Stimulated activated CD8-positive, alpha-beta memory T cell treated with anti-CD3 and anti-CD28 coated beads, Interleukin-4, amount 100 ng/mL, for 24 hours (primary cell): ENCODE measurements around the gene KLHL1.

Experiments
- DNase-seq: peaks from one replicate; pipeline ENCODE4 v3.0.0-alpha.2; 2020; ENCODE audit warnings: low read depth

The KLHL1 gene

DNA sequence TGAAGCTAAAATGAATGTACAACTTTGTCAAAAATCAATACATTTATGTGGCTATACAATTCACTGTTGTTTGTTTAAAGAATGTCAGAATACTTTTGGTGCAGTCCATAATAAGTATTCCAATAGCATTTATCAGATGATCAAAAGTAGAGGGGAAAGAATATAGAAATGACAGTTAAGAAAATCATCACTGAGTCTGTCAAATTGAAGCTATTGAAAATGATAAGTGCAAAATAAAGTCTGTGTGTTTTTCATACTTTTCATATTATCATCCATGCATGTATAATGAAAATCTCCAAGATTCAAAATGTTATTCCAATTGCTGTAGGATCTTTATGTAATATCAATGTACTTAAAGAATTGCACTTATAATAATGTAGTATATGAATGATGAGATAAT is 93.9 kb downstream of the KLHL1 start:
- DNase-seq, result no peak

DNA sequence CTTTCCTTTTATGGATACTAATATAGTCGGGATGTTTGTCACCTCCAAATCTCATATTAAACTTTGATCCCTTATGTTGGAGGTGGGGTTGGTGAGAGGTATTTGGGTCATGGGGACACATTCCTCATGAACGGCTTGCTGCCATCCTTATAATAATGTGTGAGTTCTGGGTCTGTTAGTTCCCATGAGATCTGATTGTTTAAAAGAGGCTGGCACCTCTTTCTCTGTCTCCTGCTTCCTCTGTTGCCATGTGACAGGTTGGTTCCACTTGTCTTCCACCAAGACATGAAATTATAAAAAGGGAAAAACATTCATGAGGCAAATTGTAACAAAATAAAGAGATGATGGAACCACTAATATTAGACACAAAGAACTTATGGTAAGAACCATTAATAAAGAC is 108.4 kb downstream of the KLHL1 start:
- no peak for DNase-seq

DNA sequence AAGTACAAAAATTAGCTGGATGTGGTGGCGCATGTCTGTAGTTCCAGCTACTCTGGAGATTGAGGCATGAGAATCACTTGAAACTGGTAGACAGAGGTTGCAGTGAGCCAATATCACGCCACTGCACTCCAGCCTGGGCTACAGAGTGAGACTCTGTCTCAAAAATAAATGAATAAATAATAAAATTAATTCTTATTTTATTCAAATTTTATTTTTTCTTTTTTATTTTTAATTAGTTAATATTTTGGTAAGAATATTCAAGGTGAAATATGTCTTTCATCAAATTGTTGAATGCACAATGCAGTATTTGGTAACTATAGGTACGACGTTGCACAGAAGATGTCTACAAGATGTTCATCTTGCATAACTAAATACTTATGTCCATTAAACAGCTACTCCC is 111.2 kb downstream of the KLHL1 start:
- no peak for DNase-seq

DNA sequence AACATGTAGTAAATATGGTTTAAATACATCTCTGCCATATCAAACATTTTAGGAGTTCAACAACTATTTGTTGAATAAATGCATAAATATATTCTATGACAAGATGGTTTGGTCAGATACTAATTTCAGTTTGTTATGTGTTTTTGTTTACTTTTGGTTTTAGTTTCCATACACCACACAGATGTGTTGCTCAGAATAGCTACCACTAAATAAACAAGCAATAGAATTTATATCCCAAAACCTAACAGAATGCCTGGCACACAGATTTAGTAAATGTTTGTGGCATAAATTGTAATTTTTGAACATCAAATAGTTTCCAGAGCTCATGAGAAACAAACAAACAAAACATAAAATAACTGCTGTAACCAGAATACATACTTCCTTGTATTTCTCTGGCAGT is 127.5 kb downstream of the KLHL1 start:
- DNase-seq, result no peak

DNA sequence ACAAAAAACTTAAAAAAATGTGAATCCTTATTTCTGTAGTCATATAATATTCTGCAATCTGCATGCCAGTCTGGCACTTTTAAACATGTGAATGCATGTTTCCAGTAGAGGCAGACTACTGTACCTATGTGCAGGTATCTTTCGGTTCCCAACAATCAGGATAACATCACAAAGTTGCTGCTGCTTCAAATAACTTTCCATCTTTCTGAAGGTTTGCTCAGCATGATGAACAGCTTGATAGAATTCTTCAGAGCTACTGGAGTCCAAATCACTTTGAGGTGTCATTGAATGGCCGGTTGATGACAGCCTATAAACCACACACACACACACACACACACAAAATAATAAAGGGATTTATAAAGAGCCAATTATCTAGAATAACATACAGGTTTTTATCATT is 132.8 kb downstream of the KLHL1 start:
- no peak for DNase-seq

DNA sequence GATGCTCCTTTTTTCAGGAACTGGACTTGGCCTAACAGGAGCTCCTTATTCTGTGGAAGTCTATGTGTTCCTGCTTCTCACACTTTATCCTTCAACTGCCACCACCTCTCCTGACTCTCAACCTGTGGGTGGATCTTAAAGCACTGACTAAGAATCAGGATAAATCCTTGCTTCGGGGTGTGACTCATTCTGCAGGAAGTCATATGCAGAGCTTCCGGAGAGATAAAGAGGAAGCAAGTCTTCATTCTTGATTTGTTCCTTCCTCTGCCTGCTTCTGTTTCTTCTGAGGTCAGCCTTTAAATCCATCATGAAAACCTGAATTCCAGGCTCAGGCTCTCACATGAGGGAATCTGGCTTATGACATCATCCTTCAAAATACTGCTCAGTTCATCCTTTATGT is 137.7 kb downstream of the KLHL1 start:
- no peak for DNase-seq

DNA sequence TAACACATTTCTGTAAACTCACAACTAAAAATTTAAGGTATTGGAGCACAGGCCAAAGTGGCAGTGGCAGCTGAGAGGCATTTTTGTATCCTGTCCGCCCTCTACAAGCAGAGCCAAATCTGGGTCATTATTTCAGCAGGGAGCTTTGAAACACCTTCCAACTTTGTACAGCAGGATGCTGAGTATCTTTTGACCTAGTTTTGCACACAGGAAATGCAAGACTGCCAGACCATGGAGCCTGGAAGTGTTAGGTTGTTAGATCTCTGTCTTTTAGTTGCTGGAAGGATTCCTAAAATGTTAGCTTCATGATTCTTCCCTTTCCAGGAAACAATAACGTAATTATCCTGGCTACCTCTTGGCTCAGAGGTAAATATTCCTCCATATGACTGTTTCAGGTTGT is 149.2 kb downstream of the KLHL1 start:
- no peak for DNase-seq

DNA sequence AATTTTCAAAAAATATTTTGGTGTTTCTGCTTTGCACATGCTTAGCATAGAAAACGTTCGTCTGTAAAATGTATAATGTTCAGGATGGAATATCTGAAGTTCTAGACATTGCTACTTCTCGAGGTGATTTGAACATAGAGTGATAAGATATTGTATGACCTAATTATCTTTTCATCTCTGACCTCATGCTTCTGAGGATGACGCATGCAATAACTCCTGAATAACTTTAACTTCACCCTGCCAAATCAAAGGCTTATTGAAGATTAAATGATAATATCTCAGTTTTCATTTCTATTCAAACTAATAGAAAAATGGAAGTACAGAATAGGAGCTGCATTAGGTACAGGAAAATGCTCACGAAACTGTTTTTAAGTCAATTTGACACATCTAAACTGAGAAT is 151.4 kb downstream of the KLHL1 start:
- no peak for DNase-seq

DNA sequence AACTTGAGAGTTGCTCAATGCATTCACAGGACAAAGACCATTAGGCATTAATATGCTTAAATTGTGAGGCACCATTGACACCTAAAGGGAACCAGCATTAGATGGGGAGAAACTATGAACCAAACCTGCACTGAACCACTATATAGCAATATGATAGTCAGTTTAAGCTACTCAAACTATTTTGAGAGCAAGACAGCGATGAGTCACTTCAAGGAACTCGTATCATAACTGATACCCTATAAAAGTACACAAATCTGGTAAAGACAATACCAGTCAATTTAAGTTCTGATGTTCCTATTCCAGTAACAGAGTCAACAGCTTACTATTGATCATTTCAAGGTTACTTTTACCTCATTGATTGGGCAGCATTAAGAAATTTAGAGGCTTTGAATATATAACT is 151.9 kb downstream of the KLHL1 start:
- DNase-seq, result no peak

DNA sequence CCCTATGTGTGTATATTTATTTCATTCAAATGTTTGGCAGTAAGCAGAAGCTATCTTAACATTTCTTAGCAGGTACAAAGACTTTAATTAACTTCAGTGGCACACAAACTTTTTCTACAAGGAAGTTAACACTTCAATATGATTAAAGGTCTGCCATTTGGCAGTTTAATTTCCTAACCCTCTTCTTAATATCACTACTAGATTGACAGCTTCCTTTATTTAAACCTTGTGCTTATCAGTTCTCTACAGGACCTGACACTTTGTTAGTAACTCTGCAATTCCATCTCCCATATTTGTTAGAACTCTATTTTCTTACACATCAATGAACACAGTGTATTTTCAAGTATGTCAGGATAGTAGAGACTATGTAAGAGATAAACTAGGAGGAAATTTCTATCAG is 153.0 kb downstream of the KLHL1 start:
- no peak for DNase-seq

DNA sequence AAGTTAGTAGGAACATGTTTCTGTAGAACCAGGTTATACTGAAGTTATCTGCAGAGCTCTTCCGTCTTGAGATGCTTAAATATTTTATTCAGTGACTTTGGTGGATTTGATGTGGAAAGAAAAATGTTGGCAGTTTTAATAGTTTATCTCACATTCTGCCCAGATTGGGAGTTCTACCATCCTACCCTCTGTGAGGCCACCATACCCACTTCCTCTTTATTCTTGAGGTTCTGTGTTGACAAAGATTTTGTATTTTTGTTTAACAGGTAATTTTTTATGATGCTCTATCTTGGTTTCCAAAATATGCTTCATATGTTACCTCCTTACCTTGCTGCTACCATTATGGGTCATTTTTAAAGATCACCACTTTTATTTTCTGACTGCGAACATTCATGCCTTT is 156.8 kb downstream of the KLHL1 start:
- DNase-seq, result no peak

DNA sequence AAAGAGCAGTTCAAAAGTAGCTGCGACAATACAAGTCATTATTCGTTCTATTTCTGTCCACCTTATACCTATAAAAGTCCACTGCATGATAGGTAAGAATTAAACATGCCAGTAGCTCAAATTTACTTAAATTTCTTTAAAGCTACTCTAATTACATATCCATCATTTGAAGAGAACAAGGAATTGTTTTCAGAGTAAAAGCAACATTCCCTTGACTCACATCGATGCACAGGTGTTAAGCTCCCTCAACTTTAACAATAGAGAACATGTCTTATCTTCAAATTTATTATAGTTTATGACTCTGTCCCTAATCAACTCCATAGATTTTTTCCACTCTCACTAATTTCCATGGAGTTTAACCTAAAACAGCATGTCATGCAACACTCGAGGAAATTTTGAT is 158.1 kb downstream of the KLHL1 start:
- no peak for DNase-seq

DNA sequence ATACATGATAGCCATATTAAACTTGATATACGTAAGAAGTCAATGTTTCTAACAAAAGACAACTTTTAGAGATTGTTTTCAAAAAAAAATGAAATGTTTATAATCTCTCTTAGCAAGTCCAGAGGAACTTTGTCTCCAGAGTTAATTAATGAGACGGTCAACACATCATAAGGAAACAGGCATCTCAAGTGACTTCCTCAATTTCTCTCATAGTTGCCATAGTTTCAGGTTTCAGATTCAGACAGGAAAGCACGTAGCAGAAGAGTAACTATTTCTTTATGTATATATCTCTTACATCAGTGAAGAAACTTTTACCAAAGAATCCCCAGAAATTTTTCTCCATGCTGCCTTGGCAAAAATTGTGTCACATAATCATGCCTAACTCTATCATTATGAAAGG is 160.2 kb downstream of the KLHL1 start:
- DNase-seq, result no peak

DNA sequence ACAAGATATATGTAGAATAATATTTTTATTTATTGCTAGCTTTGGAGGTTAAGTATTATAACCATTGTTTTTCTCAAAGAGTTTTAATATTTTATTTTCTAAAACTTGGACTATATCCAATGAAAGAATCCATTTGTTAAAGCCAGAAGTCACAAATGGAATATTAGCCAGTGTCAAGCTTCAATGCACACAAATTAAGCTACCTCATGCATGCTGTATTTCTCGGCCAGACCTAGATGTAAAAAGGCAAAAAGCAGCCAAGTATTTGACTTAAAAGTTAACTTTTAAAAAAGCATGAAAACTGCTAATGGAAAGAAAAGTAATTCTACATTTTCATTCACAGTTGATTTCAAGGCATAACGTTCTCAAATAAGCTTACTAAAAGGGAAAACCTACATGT is 160.7 kb downstream of the KLHL1 start:
- DNase-seq, result no peak

DNA sequence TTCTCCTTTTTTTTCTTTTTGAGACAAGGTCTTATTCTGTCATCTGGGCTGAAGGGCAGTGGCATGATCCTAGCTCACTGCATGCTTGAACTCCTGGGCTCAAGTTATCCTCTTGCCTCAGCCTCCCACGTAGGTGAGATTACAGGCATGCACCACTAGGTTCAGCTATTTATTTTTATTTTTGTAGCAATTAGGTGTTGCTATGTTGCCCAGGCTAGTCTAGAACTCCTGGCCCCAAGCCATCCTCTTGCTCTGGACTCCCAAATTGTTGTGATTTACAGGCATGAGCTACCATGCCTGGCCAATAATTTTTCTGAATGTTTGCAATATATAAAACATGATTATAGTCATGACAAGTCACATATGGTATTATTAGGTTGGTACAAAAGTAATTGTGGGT is 161.7 kb downstream of the KLHL1 start:
- DNase-seq, result no peak

DNA sequence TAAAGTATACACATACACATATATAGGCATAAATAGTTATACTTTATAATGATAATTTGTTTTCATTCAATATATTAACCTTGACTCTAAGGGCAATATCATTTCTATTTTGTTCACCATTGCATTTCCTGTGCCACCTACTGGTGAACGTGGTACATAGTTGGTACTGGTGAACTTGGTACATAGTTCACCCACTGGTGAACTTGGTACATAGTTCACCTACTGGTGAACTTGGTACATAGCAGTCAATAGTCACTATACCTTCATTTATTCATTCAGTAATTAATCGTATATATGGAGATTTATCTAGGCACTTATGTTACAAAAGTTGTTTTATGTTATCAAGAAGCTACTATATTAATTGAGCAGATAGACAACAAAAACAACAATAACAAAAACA is 173.2 kb downstream of the KLHL1 start:
- no peak for DNase-seq

DNA sequence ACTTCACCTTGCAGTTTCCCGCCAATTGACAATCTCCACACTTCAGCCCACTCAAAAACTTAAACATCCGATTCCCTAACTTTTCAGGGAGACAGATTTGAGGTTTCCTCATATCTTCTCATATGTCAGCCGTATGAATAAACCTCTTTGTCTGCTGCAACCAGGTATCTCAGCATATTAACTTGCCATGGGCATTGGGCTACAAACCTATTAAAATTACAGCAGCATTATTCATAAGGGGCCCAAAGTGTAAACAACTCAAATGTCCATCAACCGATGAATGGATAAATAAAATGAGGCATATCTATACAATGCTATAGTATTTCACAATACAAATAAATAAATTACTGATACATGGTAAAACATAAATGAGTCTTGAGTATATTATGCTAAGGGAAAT is 180.0 kb downstream of the KLHL1 start:
- no peak for DNase-seq

DNA sequence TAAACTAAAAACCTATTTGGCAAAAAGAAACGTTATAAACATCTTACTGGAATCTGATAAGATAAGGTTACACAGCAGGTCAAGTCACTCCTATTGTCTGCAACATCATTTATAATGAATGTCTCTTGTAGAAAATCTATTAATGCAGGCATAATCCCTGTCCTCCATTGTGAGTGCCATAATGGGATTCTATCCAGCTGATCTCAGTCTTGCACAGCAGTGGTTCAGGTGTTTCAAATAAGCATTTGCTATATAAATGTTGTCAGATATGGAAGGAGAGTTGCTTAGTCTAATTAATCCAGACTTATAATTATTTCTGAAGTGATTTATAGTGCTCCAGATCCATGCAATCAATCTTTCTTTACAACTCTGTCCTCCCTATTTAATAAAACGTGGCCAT is 187.1 kb downstream of the KLHL1 start:
- no peak for DNase-seq

DNA sequence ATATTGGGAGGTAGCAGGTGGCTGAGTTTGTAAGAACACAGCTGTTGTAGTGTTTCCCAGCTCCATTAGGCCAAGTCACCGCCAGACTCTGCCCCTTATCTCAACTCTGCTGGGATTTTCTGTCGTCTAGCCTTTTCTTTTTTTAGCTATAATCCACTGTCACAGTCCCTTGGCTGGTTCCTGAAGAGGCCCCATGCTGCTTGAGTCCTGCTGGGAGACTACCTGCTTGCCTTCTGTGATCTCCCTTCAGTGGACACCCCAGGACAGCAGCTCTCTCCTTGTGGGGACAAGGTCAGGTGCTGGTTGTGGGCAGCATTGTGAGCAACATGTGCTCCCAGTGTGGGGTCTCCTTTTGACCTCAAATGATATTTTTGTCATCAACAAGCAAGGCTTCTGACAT is 195.6 kb downstream of the KLHL1 start:
- no peak for DNase-seq

DNA sequence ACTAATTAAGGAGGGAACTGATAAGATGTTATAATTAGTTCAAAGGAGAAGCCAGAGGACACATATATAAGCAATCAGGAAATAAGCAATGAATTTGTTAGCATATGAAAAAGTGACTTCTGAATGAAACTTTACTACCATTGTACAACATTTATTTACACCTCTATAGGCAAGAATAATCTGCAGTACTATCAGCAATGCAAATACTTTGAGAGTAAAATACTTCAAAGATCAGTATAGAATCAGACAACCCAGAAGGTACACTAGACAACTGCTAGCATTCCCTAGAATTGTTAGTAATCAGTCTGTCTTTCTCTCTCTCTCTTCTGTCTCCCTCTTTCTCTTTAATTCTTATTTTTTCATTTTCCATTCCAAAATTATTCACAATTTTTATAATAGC is 197.5 kb downstream of the KLHL1 start:
- DNase-seq, result no peak

DNA sequence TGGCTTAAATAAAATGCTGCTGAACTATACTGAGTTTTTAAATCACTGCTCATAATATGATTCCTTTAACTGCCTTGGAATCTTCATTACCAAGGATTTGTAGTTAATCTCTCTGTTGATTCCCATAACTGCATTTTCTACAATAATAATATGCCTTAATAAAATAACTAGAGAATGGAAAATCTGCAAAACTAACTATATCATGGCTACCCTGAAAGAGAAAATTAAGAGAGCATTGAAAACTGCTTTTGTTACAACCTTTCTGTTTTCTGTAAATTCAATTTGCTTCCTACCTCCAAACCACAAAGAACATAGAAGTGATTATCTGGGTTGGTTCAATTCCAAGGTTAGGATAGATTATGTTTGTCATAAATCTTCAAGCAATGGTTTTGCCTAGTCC is 203.5 kb downstream of the KLHL1 start:
- no peak for DNase-seq

DNA sequence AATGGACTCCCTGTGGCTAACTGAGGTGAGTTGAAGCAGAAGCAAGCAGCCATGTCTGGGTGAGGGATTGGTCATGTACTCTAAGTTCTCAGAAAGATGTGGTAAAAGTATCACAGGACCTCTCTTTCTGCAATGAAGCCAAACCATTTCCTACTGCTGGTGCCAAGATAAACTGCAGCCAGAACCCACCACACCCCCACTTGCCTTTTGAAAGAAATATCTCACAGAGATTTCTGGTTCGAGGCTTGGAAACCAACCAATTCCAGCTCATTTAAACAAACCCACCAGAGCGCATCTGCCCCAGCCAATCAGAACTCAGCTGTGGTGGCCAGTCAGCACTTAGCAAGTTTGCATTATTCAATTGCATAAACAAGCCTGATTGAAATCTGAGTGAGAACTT is 205.2 kb downstream of the KLHL1 start:
- DNase-seq, result no peak

DNA sequence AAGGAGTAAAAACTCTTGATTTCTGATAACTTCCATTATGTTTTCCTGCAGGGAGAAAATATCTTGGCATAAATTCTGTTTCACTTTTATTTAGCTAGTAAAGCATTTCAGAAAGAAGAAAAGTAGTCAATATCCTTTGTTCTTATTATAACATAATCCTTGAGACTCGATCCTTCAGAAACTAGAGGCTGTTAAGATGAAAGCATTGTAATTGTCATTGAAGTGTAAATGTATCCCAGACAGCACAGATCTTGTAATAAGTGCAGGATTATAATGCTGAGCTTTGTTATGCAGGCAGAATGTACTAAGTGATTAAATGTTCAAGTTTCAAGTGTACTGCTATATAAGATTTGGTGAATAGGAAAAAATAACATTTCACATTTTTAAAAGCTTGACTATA is 225.8 kb downstream of the KLHL1 start:
- no peak for DNase-seq

DNA sequence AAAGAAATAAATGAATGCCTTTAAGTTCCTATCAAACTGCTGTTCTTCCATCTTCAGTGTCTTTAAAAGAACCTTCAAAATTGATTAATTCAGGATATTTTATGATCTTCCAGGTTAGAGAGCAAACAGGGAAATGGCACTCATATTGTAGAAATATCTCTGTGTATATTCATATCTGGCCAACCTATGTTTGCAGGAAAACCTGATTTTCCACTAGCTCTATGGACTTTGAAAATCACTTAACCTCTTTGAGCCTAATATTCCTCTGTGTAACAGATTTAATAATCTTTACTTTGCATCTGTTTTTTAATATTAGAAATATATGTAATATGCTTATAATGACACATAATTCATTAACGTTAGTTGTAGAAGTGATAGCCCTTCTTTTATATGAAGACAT is 228.3 kb downstream of the KLHL1 start:
- DNase-seq, result no peak

DNA sequence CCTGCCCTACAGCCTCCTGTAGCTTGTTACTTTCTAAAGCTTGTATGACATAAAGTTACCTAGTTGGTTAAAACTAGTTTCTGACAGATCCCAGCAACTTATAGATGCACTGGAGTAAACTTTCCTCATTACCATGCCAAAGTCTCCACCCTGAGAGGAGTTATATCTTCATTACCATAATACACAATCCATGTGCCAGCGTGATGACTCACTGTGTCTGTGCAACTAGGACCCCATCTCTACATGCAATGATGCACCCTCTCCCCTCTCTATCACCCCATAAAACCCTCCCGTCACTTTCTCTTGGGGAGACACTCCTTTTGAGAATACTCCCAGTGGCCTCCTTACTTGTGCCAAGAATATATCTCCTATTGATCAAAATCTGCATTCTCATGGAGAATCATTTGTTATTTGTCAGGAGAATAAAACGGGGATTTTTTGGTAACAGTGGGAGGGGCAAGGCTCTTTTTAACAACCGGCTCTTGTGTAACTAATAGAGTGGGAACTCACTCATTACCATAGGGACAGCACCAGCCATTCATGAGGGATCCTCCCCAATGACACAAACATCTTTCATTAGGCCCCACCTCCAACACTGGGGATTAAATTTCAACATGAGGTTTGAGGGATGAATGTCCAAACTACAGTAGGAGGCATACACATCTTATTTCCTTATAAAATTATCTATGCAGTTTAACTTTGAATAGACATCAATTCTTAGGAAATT is 235.8 kb downstream of the KLHL1 start:
- DNase-seq, result no peak
